GM23248 (cell line): ENCODE results near the gene ADPRM.

Source experiments
- EZH2 ChIP-seq: fragments of 200-600 bp; sonication (generic); IDR thresholded peaks from 2 replicates; pipeline ENCODE4 v1.6.1; 2018; ENCODE audit warnings: antibody characterized with exemption, mild to moderate bottlenecking; ENCODE audit not compliant: insufficient read depth, poor library complexity, severe bottlenecking
- EZH2phosphoT487 ChIP-seq: fragments of 200-600 bp; sonication (generic); IDR thresholded peaks from 2 replicates; pipeline ENCODE4 v1.6.1; 2018; ENCODE audit warnings: antibody characterized with exemption, moderate library complexity, mild to moderate bottlenecking, low read depth; ENCODE audit not compliant: insufficient read depth

DNA sequence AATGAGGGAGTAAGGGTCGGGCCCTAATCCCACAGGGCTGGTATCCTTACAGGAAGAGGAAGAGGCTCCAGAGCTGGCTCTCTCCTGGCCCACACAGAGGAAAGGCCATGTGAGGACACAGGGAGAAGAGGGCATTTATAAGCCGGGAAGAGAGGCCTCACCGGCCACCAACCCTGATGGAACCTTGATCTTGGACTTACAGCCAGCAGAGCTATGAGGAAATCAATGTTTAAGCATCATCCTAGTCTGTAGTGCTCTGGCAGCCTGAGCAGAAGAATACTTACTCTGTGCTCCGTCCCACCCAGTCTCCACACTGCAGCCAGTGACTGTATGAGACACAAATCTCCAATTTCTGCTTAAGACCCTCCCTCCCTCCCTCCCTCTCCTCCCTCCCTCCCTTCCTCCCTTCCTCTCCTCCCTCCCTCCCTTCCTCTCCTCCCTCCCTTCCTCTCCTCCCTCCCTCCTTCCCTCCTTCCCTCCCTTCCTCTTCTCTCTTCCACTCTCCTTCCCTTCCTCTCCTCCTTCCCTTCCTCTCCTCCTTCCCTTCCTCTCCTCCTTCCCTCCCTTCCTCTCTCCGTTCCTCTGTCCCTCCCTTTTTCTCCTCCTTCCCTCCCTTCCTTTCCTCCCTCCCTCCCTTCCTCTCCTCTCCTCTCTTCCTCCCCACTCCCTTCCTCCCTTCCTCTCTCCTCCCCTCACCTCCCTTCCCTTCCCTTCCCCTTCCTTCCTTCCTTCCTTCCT is 41.3 kb downstream of the ADPRM start:
- no peak for TF ChIP-seq EZH2phosphoT487
- TF ChIP-seq EZH2 = no peak
